GM18519 (cell line): ENCODE measurements around the gene PEAK1.

Experiments used
- ATAC-seq: cut with Tn5 transposase; IDR thresholded peaks from one replicate; pipeline ENCODE4 v1.9.1; 2021; ENCODE audit warnings: mild to moderate bottlenecking, moderate library complexity; ENCODE audit not compliant: unreplicated experiment, low FRiP score

PEAK1 gene

GRCh38 chr15:77371850-77372563 lies 47.9 kb downstream of the PEAK1 start:
- ATAC-seq, result no peak

- ATAC-seq, result no peak
Measured at GRCh38 chr15:77370580-77370979, 49.3 kb downstream of the PEAK1 start.

DNA sequence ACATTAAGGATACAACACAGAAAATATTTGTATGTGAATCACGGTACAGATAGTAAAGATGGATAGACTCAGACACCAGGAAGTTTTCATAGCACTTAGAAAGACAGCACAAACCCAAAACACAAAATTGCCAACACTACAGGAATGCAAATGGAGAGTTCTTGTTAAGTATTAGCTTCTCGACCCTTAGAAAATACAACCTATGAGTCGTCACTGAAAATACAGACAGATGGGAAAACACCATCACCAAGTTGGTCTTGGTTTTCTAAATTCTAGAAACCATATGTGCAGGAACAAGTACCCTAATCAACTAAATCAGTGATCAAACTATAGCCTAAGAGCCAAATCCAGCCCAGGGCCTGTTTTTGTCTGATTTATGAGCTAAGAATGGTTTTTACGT lies 50.7 kb downstream of the PEAK1 start:
- ATAC-seq, result no peak

DNA sequence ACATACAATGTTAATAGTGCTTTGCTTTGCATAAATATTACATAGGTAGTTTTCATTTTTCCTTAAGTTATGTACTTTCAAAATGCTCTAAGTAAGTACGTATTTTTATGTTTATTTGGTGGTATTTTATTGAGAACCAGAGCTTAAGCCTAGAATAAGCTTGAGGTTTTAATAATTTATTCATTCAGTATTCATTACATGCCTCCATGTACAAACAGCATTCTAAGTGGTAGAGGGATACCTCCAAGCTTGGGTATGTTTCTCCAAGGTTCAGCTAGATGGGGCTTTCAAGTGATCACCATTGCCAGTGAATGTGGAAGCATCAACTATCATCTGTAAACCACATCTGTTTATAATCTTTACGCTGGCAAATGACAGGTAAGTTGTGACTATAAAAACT lies 52.3 kb downstream of the PEAK1 start:
- no peak for ATAC-seq

GRCh38 chr15:77361456-77361855 lies 58.4 kb downstream of the PEAK1 start:
- ATAC-seq, result no peak

DNA sequence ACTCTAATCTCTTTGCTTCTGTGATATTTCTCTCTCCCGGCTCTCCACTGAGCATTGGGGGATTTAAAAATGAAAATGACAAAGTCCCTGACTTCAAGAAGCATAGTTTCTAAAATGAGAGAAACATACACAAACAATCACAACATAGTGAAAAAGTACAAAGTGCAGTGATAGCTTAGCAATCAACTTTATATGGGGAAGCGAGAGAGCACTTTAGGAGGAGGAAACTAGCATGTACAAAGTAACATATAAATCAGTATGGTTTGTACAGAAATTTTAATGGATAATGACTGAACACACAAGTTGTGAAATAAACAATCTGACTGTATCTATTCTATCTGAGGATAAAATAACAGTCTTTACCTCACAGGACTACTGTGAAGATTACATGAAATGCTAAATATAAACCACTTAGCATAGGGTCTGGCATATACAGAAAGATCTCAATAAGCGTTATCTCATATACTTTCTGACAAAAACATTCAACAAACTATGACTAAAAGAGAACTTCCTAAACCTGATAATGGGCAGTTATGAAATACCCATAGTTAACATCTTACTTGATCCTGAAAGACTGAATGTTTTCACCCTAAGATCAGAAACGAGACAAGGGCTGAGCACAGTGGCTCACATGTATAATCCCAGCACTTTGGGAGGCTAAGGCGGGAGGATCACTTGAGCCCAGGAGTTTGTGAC lies 61.2 kb downstream of the PEAK1 start:
- ATAC-seq, result no peak

DNA sequence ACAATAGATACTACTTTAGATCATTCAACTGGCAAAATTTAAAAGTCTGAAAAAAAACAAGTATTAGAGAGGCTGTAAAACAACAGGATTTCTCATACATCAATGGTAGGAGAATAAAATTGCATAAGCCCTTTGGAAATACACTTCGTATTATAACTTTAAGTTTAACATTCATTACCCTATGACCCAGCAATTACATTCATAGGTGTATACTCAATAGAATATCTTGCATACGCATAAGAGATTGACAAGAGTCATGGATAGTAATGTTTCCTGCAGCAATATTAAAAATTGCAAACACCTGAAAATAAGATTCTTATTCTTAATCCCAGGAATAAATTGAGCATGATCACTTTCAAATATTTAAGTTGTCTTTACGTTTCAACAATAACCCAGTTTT lies 63.6 kb downstream of the PEAK1 start:
- ATAC-seq, result no peak

DNA sequence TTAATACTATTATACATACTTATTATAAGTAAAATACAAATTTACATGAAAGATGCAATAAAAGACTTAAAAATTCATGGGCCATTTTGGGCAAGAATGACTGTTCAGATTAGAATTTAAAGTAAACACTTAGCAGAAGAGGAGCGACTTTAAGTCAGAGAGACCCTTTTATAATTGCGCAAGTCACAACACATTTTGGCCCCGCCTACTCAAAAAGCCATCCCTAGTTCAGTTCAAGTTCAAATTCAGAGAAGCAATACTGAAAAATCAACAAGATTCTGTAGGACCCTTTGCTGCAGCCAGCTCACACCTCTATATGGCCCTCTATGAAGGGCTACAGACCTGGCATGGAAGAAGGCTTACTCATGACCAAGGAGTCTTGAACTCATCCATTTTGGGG lies 64.6 kb downstream of the PEAK1 start:
- ATAC-seq, result no peak

GRCh38 chr15:77354063-77354462 lies 65.8 kb downstream of the PEAK1 start:
- ATAC-seq, result no peak

GRCh38 chr15:77352887-77353286 lies 67.0 kb downstream of the PEAK1 start:
- ATAC-seq, result no peak

DNA sequence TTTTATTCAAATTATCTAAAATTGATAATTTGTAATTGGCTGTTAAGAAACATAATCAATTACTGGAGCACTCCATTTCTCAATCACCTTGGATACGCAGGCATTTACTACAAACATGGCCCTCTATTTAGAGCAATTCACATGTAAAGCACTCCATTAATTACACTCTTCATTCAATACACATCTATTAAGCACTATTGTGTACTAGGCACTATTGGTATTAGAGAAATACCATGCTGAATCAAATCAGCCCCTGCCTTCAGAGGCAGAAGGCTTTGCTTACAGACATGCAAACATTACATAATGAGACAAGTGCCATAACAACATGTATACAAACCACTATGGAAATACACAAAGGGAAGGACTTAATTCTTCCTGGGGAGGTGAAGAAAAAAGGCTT lies 69.1 kb downstream of the PEAK1 start:
- ATAC-seq, result no peak

DNA sequence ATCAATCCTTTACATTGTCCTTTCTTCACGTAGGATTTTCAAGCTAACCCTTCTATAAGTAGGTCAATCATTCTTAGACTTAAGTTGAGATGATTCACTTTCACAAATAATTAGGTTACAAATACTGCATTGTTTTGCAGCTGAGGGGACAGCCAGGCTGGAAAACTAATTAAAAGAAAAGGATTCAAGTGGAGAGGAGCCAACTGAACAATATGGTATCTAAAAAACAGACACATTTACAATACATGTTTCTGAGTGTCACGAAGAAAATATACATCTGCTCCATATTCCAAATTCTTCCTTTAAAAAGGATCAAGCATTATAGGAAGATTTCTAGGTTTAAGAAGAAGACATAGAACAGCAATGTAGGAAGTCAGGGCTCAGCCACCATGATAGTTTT lies 70.2 kb downstream of the PEAK1 start:
- ATAC-seq, result no peak

- ATAC-seq, result no peak
Measured at GRCh38 chr15:77348511-77348910, 71.4 kb downstream of the PEAK1 start.

DNA sequence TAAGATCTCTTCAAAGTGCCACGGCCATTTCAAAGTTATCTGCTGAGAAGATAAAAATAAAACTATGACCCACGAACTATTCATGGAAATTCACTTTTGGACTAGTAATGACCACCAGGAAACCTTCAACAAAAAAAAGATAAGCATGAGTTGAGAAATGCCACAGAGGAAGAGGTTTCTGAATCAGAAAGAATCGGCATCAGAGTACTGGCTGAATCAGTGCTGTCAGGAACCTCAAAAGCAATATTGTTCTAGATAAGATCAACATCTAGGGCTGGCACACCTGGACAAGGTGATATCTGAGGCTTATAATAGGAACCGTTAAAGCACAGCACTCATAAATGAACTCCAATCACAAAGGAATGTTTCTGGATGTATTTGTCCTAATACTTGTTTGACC lies 72.7 kb downstream of the PEAK1 start:
- no peak for ATAC-seq

DNA sequence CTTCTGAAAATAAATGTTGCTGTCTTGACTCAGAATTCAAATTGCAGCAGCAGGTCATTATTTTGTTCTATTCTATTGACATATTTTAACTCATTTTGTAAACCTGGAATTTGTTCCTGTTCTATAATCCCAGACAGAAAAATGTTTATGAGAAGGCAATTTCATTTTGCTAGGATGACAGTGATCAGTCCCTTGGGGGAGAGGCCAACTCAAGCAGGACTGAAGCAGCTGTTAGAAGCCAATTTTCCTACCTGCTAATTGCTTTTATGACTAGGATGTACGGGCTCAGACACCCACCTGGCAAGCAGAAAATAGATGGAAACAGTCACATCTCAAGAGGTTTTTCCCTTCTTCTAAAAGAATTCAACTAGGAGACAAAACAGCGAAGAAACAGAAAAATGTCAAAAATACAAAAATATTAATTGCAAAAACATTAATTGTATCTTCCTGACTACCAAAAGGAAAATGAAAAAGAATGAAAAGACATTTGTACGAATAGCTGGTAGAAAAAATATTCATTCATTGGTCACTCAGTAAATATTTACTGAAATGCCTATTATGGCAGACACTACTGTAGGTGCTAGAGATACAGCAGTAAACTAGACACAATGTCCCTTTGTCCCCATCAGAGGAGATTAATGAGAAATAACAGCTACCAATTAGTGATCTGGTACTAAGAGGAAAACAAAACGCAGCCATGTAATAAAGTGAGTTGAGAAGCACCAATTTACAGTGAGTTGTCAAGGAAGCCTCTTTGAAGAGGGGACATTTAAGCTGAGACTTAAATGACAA lies 73.5 kb downstream of the PEAK1 start:
- ATAC-seq, result no peak

- ATAC-seq, result no peak
Measured at GRCh38 chr15:77342807-77343206, 77.1 kb downstream of the PEAK1 start.

- no peak for ATAC-seq
Measured at GRCh38 chr15:77340245-77340644, 79.7 kb downstream of the PEAK1 start.

DNA sequence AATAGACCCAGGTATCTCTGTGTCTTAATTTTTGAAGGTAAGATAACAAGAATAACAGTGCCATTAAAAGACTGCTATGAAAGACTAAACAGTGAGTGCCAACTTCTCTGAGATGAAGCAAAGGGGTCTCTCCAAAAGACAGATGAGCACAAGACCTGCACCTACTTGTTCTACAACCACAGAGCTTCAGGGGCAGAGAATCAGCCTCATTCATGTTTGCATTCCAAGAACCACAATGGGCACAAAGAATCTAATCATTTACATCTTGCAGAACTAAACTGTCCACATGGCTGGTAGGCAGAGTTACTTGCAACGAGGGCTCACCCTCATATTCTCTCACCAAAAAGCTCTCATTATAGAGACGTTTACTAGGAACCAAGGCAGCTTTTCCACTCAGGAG lies 83.9 kb downstream of the PEAK1 start:
- ATAC-seq, result no peak

DNA sequence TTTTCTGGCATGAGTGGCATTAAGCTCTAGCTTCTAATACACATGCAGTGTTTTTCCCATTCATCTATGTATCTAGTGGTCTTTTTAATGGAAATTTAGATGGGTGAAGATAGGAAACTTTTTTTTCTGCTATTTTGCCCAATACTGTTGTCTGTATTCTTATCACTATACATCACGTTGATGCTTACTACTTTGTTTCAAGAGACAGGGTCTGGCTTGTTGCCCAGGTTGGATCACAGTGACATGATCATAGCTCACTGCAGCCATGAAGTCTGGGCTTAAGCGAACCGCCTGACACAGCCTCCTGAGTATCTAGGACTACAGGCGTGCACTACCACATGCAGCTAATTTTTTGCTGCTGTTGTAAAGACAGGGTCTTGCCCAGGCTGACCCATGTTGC lies 84.6 kb downstream of the PEAK1 start:
- ATAC-seq, result no peak

DNA sequence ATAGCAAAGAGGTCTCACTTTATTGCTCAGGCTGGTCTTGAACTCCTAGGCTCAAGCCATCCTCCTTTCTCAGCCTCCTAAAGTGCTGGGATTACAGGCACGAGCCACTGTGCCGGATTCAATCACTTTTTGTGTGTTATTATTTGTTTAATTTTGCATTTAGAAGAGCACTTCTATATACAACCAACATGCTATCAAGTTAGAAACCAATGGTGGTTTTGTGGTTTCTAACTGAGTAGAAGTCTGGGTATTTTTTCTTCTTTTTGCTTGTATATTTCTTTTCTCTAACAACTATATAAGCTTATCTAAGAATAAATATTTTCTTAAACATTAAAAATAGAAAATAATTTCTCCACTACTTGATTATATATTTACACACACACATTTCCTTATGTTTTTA lies 86.7 kb downstream of the PEAK1 start:
- ATAC-seq, result no peak

DNA sequence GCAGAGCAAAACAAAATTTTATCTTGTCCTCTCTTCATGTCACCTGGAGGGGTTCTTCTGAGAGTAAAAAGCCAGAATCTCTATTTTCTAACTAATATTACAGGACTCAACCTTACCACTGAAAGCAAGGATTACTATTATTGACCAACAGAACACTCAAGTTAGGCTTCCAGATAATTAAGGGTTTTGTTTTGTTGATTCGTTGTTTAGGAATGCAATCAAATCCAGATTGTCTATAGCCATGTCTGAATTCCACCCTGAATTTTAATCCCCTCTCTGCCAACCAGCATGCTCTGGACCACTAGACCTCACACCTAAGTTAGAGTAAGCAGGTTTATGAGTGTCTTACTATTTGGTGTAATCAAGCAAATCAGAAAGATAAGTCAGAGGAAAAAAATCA lies 90.7 kb downstream of the PEAK1 start:
- ATAC-seq, result no peak
